ENCODE measurements around the gene GABRD.

GRCh38 chr1:2067393-2067792 is 48.2 kb downstream of the GABRD start:
- no peak for TF ChIP-seq POLR2A (IDR thresholded peaks at IDR 0.05)
- no peak for TF ChIP-seq CTCF (IDR thresholded peaks at IDR 0.05)

Measured in esophagus squamous epithelium (tissue), 4 donors.